ENCODE results near the gene SRGAP1.
A peak's percentile ranks its signal among the peaks of the same experiment; 100 is the strongest.
"Not testable (repeated sequence)": the region's sequence is repeated elsewhere in the genome, so short reads cannot be mapped to it uniquely, and the experiment has no call there.

SRGAP1 gene

GRCh38 chr12:63870838-63871237, 26.3 kb downstream of the SRGAP1 start:
- DNase-seq (ENCODE audit: low spot score), result no peak

- no peak for DNase-seq (ENCODE audit: low spot score)
Measured at GRCh38 chr12:63874897-63875480, 30.5 kb downstream of the SRGAP1 start.

GRCh38 chr12:63875703-63876102, 31.2 kb downstream of the SRGAP1 start:
- no peak for DNase-seq (ENCODE audit: low spot score)

GRCh38 chr12:63876980-63877379, 32.5 kb downstream of the SRGAP1 start:
- DNase-seq (ENCODE audit: low spot score), result no peak

GRCh38 chr12:63877693-63878092, 33.2 kb downstream of the SRGAP1 start:
- DNase-seq (ENCODE audit: low spot score), result no peak

- DNase-seq (ENCODE audit: low spot score), result not testable (repeated sequence)
Measured at GRCh38 chr12:63880235-63880634, 35.7 kb downstream of the SRGAP1 start.

- no peak for DNase-seq (ENCODE audit: low spot score)
Measured at GRCh38 chr12:63880742-63881263, 36.3 kb downstream of the SRGAP1 start.

GRCh38 chr12:63882844-63883243, 38.3 kb downstream of the SRGAP1 start:
- DNase-seq (ENCODE audit: low spot score), result no peak

- DNase-seq (ENCODE audit: low spot score), result no peak
Measured at GRCh38 chr12:63885401-63885800, 40.9 kb downstream of the SRGAP1 start.

GRCh38 chr12:63888908-63889635, 44.6 kb downstream of the SRGAP1 start:
- no peak for DNase-seq (ENCODE audit: low spot score)

- no peak for DNase-seq (ENCODE audit: low spot score)
Measured at GRCh38 chr12:63889721-63890509, 45.4 kb downstream of the SRGAP1 start.

GRCh38 chr12:63893170-63893569, 48.7 kb downstream of the SRGAP1 start:
- DNase-seq (ENCODE audit: low spot score), result no peak

GRCh38 chr12:63894132-63894531, 49.6 kb downstream of the SRGAP1 start:
- DNase-seq (ENCODE audit: low spot score), result no peak

- DNase-seq (ENCODE audit: low spot score), result no peak
Measured at GRCh38 chr12:63895841-63896240, 51.3 kb downstream of the SRGAP1 start.

GRCh38 chr12:63897931-63898330, 53.4 kb downstream of the SRGAP1 start:
- no peak for DNase-seq (ENCODE audit: low spot score)

- DNase-seq (ENCODE audit: low spot score), result peak; percentile 1
Measured at GRCh38 chr12:63898764-63899337, 54.4 kb downstream of the SRGAP1 start.

GRCh38 chr12:63899396-63899795, 54.9 kb downstream of the SRGAP1 start:
- DNase-seq (ENCODE audit: low spot score), result no peak

GRCh38 chr12:63900922-63901793, 56.7 kb downstream of the SRGAP1 start:
- DNase-seq (ENCODE audit: low spot score), result no peak

GRCh38 chr12:63904653-63905052, 60.2 kb downstream of the SRGAP1 start:
- no peak for DNase-seq (ENCODE audit: low spot score)

GRCh38 chr12:63905544-63905943, 61.0 kb downstream of the SRGAP1 start:
- DNase-seq (ENCODE audit: low spot score), result no peak

GRCh38 chr12:63906876-63907275, 62.4 kb downstream of the SRGAP1 start:
- no peak for DNase-seq (ENCODE audit: low spot score)

Data from activated CD4-positive, alpha-beta T cell treated with anti-CD3 and anti-CD28 coated beads, Interleukin-2, Interleukin-4, amounts not matched to agents 100 ng/mL and 50 ng/mL, durations not matched to agents 16 hours and 8 hours (primary cell).